GM12878 (cell line): Measurements from ENCODE around the gene TTC1. TPM values are rescaled to one million over a fixed set of nuclear protein-coding genes. Genes with fewer than 3 reads are reported as not detected.

ENCODE experiments used
- ATAC-seq: fragments of 200-7000 bp; cut with Tn5 transposase; 3 replicates; pipeline ENCODE4 v1.9.1; 2020; ENCODE audit warnings: mild to moderate bottlenecking, moderate library complexity
- BruUV-seq: library from RNA; stranded (reverse); fragments of 400-500 nt; replicated peaks from 2 replicates; lab custom pipeline; 2021; lab: Mats Ljungman, UMichigan
- CTCF ChIA-PET: fragments of 300-600 bp; sonication (Branson Sonifier 250); formaldehyde crosslinking; extraction: SDS; loops from one replicate; lab custom pipeline; 2021; ENCODE audit warnings: inconsistent platforms; lab: Yijun Ruan, JAX
- POLR2A ChIA-PET: fragments of 350-600 bp; formaldehyde crosslinking; extraction: SDS; loops from one replicate; lab custom pipeline; 2021; ENCODE audit warnings: inconsistent platforms; lab: Charles Lee
- RAD21 ChIA-PET: fragments of 300-600 bp; sonication (Branson Sonifier 250); formaldehyde crosslinking; loops from one replicate; lab custom pipeline; 2023; ENCODE audit warnings: antibody characterized with exemption; ENCODE audit not compliant: unreplicated experiment; lab: Charles Lee
- SMC1A ChIA-PET: fragments of 300-600 bp; sonication (Branson Sonifier 250); formaldehyde crosslinking; loops from one replicate; lab custom pipeline; 2023; ENCODE audit not compliant: unreplicated experiment, uncharacterized antibody; lab: Charles Lee
- DNase-seq: peaks from one replicate; pipeline ENCODE4 v3.0.0-alpha.2; 2011; ENCODE audit warnings: low read depth, low spot score
- FAIRE-seq: peaks from 3 replicates; lab custom pipeline; 2011; peaks lifted over from hg19 to GRCh38; lab: Jason Lieb, UNC
- H2AFZ ChIP-seq: 2 replicates; pipeline ENCODE4 v1.6.0; 2011; ENCODE audit warnings: low read depth, low read length, control low read depth; ENCODE audit not compliant: control insufficient read depth
- H3K27ac ChIP-seq: 2 replicates; pipeline ENCODE4 v1.5.1; 2011; ENCODE audit warnings: control low read depth; ENCODE audit not compliant: control insufficient read depth, insufficient read depth
- H3K27me3 ChIP-seq, 2 experiments: replicated peaks in 1 of 2; 2 replicates each; pipeline versions ENCODE4 v1.6.0 to v1.6.1; 2011; ENCODE audit warnings: low read length in 1 of 2; ENCODE audit not compliant: control insufficient read depth in 2 of 2, insufficient read depth in 2 of 2
- H3K36me3 ChIP-seq, 2 experiments: 2 replicates each; pipeline ENCODE4 v1.5.1; 2011; ENCODE audit warnings: low read length in 1 of 2; ENCODE audit not compliant: control insufficient read depth in 2 of 2, insufficient read depth in 2 of 2
- H3K4me1 ChIP-seq: 2 replicates; pipeline ENCODE4 v1.6.1; 2011; ENCODE audit warnings: mild to moderate bottlenecking, low read length, moderate library complexity, mixed read lengths; ENCODE audit not compliant: control insufficient read depth, insufficient read depth
- H3K4me2 ChIP-seq: 2 replicates; pipeline ENCODE4 v1.6.0; 2011; ENCODE audit warnings: control low read depth; ENCODE audit not compliant: control insufficient read depth, insufficient read depth
- H3K4me3 ChIP-seq: fragments of 200-600 bp; sonication (generic); 2 replicates; pipeline ENCODE4 v1.5.1; 2016
- H3K79me2 ChIP-seq: 2 replicates; pipeline ENCODE4 v1.6.0; 2011; ENCODE audit warnings: low read length; ENCODE audit not compliant: control insufficient read depth, insufficient read depth
- H3K9ac ChIP-seq: 2 replicates; pipeline ENCODE4 v1.8.0; 2011; ENCODE audit warnings: low read length, control low read depth, mixed read lengths; ENCODE audit not compliant: control insufficient read depth, insufficient read depth
- H3K9me3 ChIP-seq: replicated peaks from 3 replicates; pipeline ENCODE4 v1.5.1; 2011; ENCODE audit warnings: mild to moderate bottlenecking, low read length; ENCODE audit not compliant: control insufficient read depth, insufficient read depth
- H4K20me1 ChIP-seq: 2 replicates; pipeline ENCODE4 v1.6.0; 2011; ENCODE audit not compliant: control insufficient read depth, insufficient read depth
- CEBPZ ChIP-seq: fragments of 150-350 bp; IDR thresholded peaks from 2 replicates; pipeline ENCODE4 v1.6.1; 2016; ENCODE audit warnings: low read depth, low read length
- IRF3 ChIP-seq: fragments of 450-650 bp; IDR thresholded peaks from 2 replicates; pipeline ENCODE4 v1.6.1; 2014; ENCODE audit warnings: mild to moderate bottlenecking
- POLR2AphosphoS2 ChIP-seq: IDR thresholded peaks from 2 replicates; pipeline ENCODE4 v1.6.1; 2011; ENCODE audit warnings: low read depth, mild to moderate bottlenecking, low read length, improper control_type of control experiment, moderate library complexity
- SREBF1 ChIP-seq: IDR thresholded peaks from 2 replicates; pipeline ENCODE4 v1.6.1; 2012; ENCODE audit warnings: mild to moderate bottlenecking, low read length
- TAF1 ChIP-seq: IDR thresholded peaks from 2 replicates; pipeline ENCODE4 v1.6.1; 2011; ENCODE audit warnings: mild to moderate bottlenecking, low read depth, low read length, borderline replicate concordance
- ZNF687 ChIP-seq: fragments of 450-650 bp; IDR thresholded peaks from 2 replicates; pipeline ENCODE4 v1.6.1; 2017; ENCODE audit warnings: mild to moderate bottlenecking, moderate library complexity
- ZSCAN29 ChIP-seq: fragments of 450-650 bp; IDR thresholded peaks from 2 replicates; pipeline ENCODE4 v1.6.1; 2017; ENCODE audit warnings: mild to moderate bottlenecking, moderate library complexity
- WGBS: methylation state at CpG from one replicate; pipeline ENCODE4 v1.1.6; 2016; ENCODE audit warnings: low lambda C conversion rate; ENCODE audit not compliant: insufficient replicate concordance, insufficient coverage; ENCODE audit errors: missing lambda C conversion rate; 5-methylcytosine and 5-hydroxymethylcytosine counted together
- in situ Hi-C: fragments of 300-500 bp; cut with MboI; formaldehyde crosslinking; loops from 9 replicates; pipeline ENCODE4 v1.14.3; 2018; ENCODE audit warnings: mixed read lengths
- intact Hi-C: fragments of 100-400 bp; cut with micrococcal nuclease; formaldehyde crosslinking; loops from one replicate; pipeline ENCODE4 v1.14.2; 2022; ENCODE audit not compliant: unreplicated experiment
- polyA plus RNA-seq, 11 experiments: library from polyadenylated mRNA; depleted of rRNA in 4 of 11; unstranded in 6 of 11; stranded (reverse) in 5 of 11; fragments of >200 nt; fragmentation: Nextera tagmentation in 4 of 11; fragmentation: Illumina TruSeq in 1 of 11; extraction: Ambion mirVana in 4 of 11; extraction: Trizol in 1 of 11; gene quantifications; 1 replicate in 1 of 11; 2 replicates in 10 of 11; pipeline versions ENCODE4 v1.2.1 to v1.2.3, GENCODE V29; 2011 to 2016; ENCODE audit warnings: inconsistent platforms in 2 of 11, missing spikeins in 2 of 11, low read depth in 1 of 11
- total RNA-seq, 4 experiments: library from RNA; depleted of rRNA in 3 of 4; stranded (reverse); fragments of >200 nt in 3 of 4; fragmentation: Illumina TruSeq in 1 of 4; extraction: Trizol in 1 of 4; gene quantifications; 2 replicates each; pipeline versions ENCODE4 v1.2.1 to v1.2.3, GENCODE V29; 2013 to 2021

Gene TTC1
- total and polyA plus RNA-seq, 10 of the 15 experiments (the other 5 are each of a cell fraction or from before 2014, with no cell fraction given), result 46.6 to 160 (median 92.3) TPM

- TF ChIP-seq ZNF687, result no peak
Observed at GRCh38 chr5:160042671-160043070, 33.7 kb downstream of the TTC1 start (continued).

- 93% methylated on average over 1 of the region's 1 CpG for WGBS
- BruUV-seq, result no TSS peak
- Histone ChIP-seq H3K36me3 (peaks cover 3% of the 10 kb centered on the region in 2 experiments; a peak in 3 of 4 replicates), H3K9me3 (no peaks in the 10 kb centered on the region), H2AFZ (no peak overlapping the region), H3K9ac (no peak overlapping the region), H3K27ac (no peak overlapping the region), H3K4me2 (no peak overlapping the region), H3K27me3 (no peaks in the 10 kb centered on the region), H3K4me1 (no peaks in the 10 kb centered on the region), H3K4me3 (no peak overlapping the region), H3K79me2 (no peaks in the 10 kb centered on the region), H4K20me1 (no peaks in the 10 kb centered on the region)
- FAIRE-seq (no peak), DNase-seq (no peak), ATAC-seq (no peak)
- ChIA-PET POLR2A (no interaction called here), SMC1A (interaction anchor here (0.9 kb wide), 1 partner anchor 10 kb away, joined by 3 read pairs; no protein-coding TSS in a partner anchor), RAD21 (no interaction called here), CTCF (no interaction called here)
- in situ Hi-C loops (no loop called here), intact Hi-C loops (no loop called here)
- no peak for TF ChIP-seq IRF3
- TF ChIP-seq SREBF1, result no peak
- TF ChIP-seq TAF1, result no peak
- TF ChIP-seq POLR2AphosphoS2, result no peak
- no peak for TF ChIP-seq ZSCAN29
- TF ChIP-seq CEBPZ, result no peak
- TF ChIP-seq, all 136 proteins: peak for 0
Observed at GRCh38 chr5:160044391-160044804, 35.5 kb downstream of the TTC1 start.
